ENCODE data around the gene NOC2L. TPM values are rescaled to one million over a fixed set of nuclear protein-coding genes. Genes with fewer than 3 reads are reported as not detected.

The NOC2L gene
- total RNA-seq, 2 experiments from 2014 or later, result 77.9 to 99.0 TPM

DNA sequence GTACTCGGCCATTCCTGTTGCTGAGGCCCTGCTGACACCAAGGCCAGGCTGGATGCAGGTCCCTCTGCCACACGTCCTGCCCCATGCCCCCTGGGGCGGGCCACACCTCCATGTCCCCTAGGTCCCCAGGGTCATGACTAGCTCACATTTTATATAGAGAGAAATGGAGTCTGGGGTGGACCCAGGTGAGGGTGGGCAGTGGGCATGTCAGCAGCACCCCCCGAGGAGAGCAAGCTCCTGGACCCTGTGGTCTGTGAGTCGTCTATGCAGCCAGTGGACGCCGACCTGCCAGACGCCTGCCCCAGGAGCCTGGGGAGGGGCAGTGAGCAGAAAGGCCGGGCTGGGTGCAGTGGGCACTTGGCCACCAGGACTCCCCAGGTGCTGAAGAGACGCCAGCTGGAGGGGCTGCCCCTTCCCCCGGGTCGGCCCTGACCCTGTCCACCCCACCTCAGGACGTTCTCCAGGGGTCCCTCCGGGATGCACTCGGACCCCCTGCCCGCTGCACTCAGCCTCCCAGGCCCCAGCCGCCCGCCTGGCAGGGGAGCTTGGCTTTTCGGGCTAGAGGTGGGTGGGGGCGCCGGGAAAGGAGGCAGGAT is 19.4 kb downstream of the NOC2L start:
- H3K4me2 ChIP-seq (ENCODE audit: low read length), result no peak overlapping the region
- intact Hi-C loops (cut with micrococcal nuclease; ENCODE audit: unreplicated experiment), result loop anchor here (5.0 kb wide), 1 partner anchor 37 kb away; no protein-coding TSS in a partner anchor
- CTCF ChIA-PET (ENCODE audit: unreplicated experiment), result no interaction called here

DNA sequence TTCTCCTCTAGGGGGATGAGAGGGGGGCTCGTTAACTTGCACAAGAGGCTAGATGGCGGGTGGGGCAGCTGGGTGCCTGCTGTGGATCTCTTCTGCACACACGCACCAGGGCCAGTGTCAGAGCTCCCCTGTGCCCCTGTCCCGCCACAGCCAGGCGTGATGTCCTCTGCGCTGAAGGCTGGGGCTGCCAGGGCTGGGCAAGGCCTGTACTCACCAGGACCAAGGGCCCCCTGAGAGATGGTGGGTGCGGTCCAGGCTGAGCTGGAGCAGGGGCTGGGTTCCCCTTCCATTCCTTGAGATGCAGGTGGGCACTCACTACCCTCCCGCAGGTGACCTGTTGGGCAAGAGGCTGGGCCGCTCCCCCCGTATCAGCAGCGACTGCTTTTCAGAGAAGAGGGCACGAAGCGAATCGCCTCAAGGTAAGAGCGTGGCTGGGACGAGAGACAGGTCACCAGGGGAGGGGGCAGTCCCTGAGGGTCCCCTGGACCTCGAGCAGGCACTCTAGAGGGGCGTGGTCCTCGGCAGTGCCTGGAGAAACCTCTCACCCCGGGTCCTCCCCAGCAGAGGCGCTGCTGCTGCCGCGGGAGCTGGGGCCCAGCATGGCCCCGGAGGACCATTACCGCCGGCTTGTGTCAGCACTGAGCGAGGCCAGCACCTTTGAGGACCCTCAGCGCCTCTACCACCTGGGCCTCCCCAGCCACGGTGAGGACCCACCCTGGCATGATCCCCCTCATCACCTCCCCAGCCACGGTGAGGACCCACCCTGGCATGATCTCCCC is 20.2 kb downstream of the NOC2L start:
- ChIA-PET CTCF (ENCODE audit: unreplicated experiment) (no interaction called here), POLR2A (no interaction called here)
- no peak for TF ChIP-seq EZH2phosphoT487 (IDR thresholded peaks at IDR 0.05; ENCODE audit: borderline replicate concordance, low read depth, low read length)
- TF ChIP-seq, protein P1, sequence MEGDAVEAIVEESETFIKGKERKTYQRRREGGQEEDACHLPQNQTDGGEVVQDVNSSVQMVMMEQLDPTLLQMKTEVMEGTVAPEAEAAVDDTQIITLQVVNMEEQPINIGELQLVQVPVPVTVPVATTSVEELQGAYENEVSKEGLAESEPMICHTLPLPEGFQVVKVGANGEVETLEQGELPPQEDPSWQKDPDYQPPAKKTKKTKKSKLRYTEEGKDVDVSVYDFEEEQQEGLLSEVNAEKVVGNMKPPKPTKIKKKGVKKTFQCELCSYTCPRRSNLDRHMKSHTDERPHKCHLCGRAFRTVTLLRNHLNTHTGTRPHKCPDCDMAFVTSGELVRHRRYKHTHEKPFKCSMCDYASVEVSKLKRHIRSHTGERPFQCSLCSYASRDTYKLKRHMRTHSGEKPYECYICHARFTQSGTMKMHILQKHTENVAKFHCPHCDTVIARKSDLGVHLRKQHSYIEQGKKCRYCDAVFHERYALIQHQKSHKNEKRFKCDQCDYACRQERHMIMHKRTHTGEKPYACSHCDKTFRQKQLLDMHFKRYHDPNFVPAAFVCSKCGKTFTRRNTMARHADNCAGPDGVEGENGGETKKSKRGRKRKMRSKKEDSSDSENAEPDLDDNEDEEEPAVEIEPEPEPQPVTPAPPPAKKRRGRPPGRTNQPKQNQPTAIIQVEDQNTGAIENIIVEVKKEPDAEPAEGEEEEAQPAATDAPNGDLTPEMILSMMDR (conservative IDR thresholded peaks at IDR 0.05; ENCODE audit: low read length), result no peak
- Histone ChIP-seq H3K27ac (ENCODE audit: low read depth, low read length, poor library complexity, severe bottlenecking) (no peak overlapping the region), H3K9me2 (ENCODE audit: insufficient read depth, low read length) (no peaks in the 10 kb centered on the region), H3K9me3 (ENCODE audit: low read length) (no peaks in the 10 kb centered on the region), H2AFZ (ENCODE audit: low read length) (no peak overlapping the region), H3K4me3 (ENCODE audit: low read depth, low read length, poor library complexity, severe bottlenecking) (no peak overlapping the region), H4K20me1 (ENCODE audit: insufficient read depth, low read length) (no peaks in the 10 kb centered on the region; the same call in 1 of the 2 replicates), H3K36me3 (ENCODE audit: insufficient read depth, low read length) (no peaks in the 10 kb centered on the region), H3K4me2 (ENCODE audit: low read length) (no peak overlapping the region), H3K4me1 (ENCODE audit: insufficient read depth, low read length, poor library complexity, severe bottlenecking) (peaks cover 5% of the 10 kb centered on the region), H3K79me2 (ENCODE audit: insufficient read depth, low read depth, low read length) (no peaks in the 10 kb centered on the region)
- DNase-seq (ENCODE audit: low spot score), result no peak
- no TSS peak for BruUV-seq (replicated peaks)
- intact Hi-C loops (cut with micrococcal nuclease; ENCODE audit: unreplicated experiment), result loop anchor here (5.0 kb wide), 1 partner anchor 37 kb away; no protein-coding TSS in a partner anchor

More for the DNA sequence above, 19.4 kb downstream of the NOC2L start:
- Histone ChIP-seq H3K4me1 (ENCODE audit: insufficient read depth, low read length, poor library complexity, severe bottlenecking) (peaks cover 5% of the 10 kb centered on the region), H3K27ac (ENCODE audit: low read depth, low read length, poor library complexity, severe bottlenecking) (no peak overlapping the region), H3K79me2 (ENCODE audit: insufficient read depth, low read depth, low read length) (no peaks in the 10 kb centered on the region), H3K36me3 (ENCODE audit: insufficient read depth, low read length) (peaks cover under 1% of the 10 kb centered on the region; the same call in 1 of the 2 replicates), H3K9me2 (ENCODE audit: insufficient read depth, low read length) (no peaks in the 10 kb centered on the region), H4K20me1 (ENCODE audit: insufficient read depth, low read length) (no peaks in the 10 kb centered on the region; the same call in 1 of the 2 replicates), H3K9me3 (ENCODE audit: low read length) (no peaks in the 10 kb centered on the region), H3K4me3 (ENCODE audit: low read depth, low read length, poor library complexity, severe bottlenecking) (no peak overlapping the region), H2AFZ (ENCODE audit: low read length) (no peak overlapping the region)
- POLR2A ChIA-PET, result no interaction called here
- BruUV-seq (replicated peaks), result no TSS peak
- TF ChIP-seq, protein P1 (conservative IDR thresholded peaks at IDR 0.05; ENCODE audit: low read length), result no peak
- no peak for TF ChIP-seq EZH2phosphoT487 (IDR thresholded peaks at IDR 0.05; ENCODE audit: borderline replicate concordance, low read depth, low read length)
- no peak for DNase-seq (ENCODE audit: low spot score)

All from OCI-LY7 (cell line).